MV-4-11 (cell line): ENCODE measurements around the gene SLC35F1.

ENCODE experiments used
- DNase-seq: peaks from one replicate; lab custom pipeline; 2025; lab: John Stamatoyannopoulos, UW

Gene SLC35F1

GRCh38 chr6:118277631-118278030 is 370.6 kb downstream of the SLC35F1 start:
- DNase-seq = no peak

- no peak for DNase-seq
These were observed 373.1 kb downstream of the SLC35F1 start for GRCh38 chr6:118280210-118280609.

- no peak for DNase-seq
These were observed 374.2 kb downstream of the SLC35F1 start for GRCh38 chr6:118281291-118281690.

GRCh38 chr6:118283766-118284165 is 376.7 kb downstream of the SLC35F1 start:
- no peak for DNase-seq

- no peak for DNase-seq
These were observed 377.8 kb downstream of the SLC35F1 start for GRCh38 chr6:118284736-118285360.

- no peak for DNase-seq
These were observed 378.7 kb downstream of the SLC35F1 start for GRCh38 chr6:118285791-118286190.

GRCh38 chr6:118288355-118289124 is 381.5 kb downstream of the SLC35F1 start:
- DNase-seq = no peak

GRCh38 chr6:118292558-118292957 is 385.5 kb downstream of the SLC35F1 start:
- no peak for DNase-seq

GRCh38 chr6:118294906-118295305 is 387.8 kb downstream of the SLC35F1 start:
- no peak for DNase-seq

- no peak for DNase-seq
These were observed 388.3 kb downstream of the SLC35F1 start for GRCh38 chr6:118295336-118295735.

GRCh38 chr6:118296129-118296901 is 389.3 kb downstream of the SLC35F1 start:
- DNase-seq = no peak

- DNase-seq = no peak
These were observed 390.8 kb downstream of the SLC35F1 start for GRCh38 chr6:118297821-118298220.

- DNase-seq = no peak
These were observed 391.7 kb downstream of the SLC35F1 start for GRCh38 chr6:118298476-118299427.

- no peak for DNase-seq
These were observed 392.4 kb downstream of the SLC35F1 start for GRCh38 chr6:118299457-118299856.

- DNase-seq = no peak
These were observed 397.3 kb downstream of the SLC35F1 start for GRCh38 chr6:118304321-118304720.

GRCh38 chr6:118305081-118305480 is 398.0 kb downstream of the SLC35F1 start:
- DNase-seq = no peak

- DNase-seq = no peak
These were observed 399.6 kb downstream of the SLC35F1 start for GRCh38 chr6:118306392-118307238.

GRCh38 chr6:118307581-118307980 is 400.5 kb downstream of the SLC35F1 start:
- DNase-seq = no peak

GRCh38 chr6:118309337-118310093 is 402.5 kb downstream of the SLC35F1 start:
- DNase-seq = no peak

GRCh38 chr6:118313208-118313607 is 406.1 kb downstream of the SLC35F1 start:
- DNase-seq = no peak
